ENCODE results near the gene PSMD9. TPM values are rescaled to one million over a fixed set of nuclear protein-coding genes. Genes with fewer than 3 reads are reported as not detected.

The PSMD9 gene
- total RNA-seq, 1 donor from 2014 or later: 38.8 TPM

DNA sequence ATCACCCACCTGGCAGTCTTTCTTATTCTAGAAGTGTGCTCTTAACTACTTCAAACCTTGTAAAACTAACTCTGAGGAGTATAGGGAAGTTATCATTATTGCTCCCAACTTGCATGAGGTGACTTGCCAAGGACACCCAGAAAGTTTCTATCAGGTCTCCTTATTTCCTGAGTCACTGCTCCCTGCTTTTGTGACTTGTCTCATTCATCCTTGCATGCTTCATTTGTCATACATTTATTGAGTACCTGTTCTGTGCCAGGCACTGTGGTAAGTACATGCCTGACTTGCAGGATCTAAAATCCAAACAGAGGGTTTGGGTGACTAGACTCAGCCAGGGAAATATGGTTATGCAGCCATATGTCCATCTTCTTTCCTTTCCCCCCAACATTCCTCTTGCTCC, 55.3 kb downstream of the PSMD9 start:
- Mint-ChIP-seq H3K36me3 (ENCODE audit: insufficient read depth) (peaks cover 16% of the 10 kb centered on the region), H3K27me3 (peaks cover 17% of the 10 kb centered on the region), H3K9me3 (ENCODE audit: low read depth) (peaks cover 8% of the 10 kb centered on the region), H3K27ac (no peak overlapping the region), H3K4me1 (ENCODE audit: low read depth) (no peaks in the 10 kb centered on the region), H3K4me3 (ENCODE audit: low read depth) (no peak overlapping the region)
- TF ChIP-seq, protein P1, sequence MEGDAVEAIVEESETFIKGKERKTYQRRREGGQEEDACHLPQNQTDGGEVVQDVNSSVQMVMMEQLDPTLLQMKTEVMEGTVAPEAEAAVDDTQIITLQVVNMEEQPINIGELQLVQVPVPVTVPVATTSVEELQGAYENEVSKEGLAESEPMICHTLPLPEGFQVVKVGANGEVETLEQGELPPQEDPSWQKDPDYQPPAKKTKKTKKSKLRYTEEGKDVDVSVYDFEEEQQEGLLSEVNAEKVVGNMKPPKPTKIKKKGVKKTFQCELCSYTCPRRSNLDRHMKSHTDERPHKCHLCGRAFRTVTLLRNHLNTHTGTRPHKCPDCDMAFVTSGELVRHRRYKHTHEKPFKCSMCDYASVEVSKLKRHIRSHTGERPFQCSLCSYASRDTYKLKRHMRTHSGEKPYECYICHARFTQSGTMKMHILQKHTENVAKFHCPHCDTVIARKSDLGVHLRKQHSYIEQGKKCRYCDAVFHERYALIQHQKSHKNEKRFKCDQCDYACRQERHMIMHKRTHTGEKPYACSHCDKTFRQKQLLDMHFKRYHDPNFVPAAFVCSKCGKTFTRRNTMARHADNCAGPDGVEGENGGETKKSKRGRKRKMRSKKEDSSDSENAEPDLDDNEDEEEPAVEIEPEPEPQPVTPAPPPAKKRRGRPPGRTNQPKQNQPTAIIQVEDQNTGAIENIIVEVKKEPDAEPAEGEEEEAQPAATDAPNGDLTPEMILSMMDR (IDR thresholded peaks at IDR 0.05; ENCODE audit: unreplicated experiment): no peak
- DNase-seq (ENCODE audit: low spot score, unreplicated experiment): no peak

DNA sequence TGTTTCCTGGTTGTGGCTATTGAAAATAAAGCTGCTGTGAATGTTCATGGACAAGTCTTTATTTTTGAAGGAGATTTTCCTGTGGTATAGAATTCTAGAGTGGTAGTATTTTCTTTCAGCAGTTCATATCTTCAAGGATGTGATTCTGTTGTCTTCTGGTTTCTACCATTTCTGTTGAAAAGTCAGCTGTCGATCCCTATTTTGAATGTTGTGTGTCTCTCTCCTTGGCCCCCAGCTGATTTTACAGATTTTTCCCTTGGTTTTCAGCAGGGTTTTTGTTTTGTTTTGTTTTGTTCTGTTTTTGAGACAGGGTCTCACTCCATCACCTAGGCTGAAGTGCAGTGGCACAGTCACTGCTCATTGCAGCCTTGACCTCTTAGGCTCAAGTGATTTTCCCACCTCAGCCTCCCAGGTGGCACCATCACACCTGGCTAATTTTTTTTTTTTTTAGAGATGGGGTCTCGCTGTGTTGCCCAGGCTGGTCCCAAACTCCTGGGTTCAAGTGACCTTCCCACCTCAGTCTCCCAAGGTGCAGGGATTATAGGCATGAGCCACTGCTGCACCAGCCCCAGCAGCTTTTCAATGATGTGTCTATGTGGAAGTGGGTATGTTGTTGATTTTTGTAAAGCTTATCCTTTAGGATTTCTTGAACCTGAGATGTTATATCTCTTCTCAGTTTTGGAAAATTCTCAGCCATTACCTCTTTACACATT, 57.9 kb downstream of the PSMD9 start:
- TF ChIP-seq, protein P1 (IDR thresholded peaks at IDR 0.05; ENCODE audit: unreplicated experiment): no peak
- Mint-ChIP-seq H3K27ac (no peak overlapping the region), H3K4me1 (ENCODE audit: low read depth) (no peaks in the 10 kb centered on the region), H3K4me3 (ENCODE audit: low read depth) (no peak overlapping the region), H3K27me3 (peaks cover 24% of the 10 kb centered on the region), H3K36me3 (ENCODE audit: insufficient read depth) (peaks cover 16% of the 10 kb centered on the region), H3K9me3 (ENCODE audit: low read depth) (peaks cover 8% of the 10 kb centered on the region)
- DNase-seq (ENCODE audit: low spot score, unreplicated experiment): no peak

- Mint-ChIP-seq H3K4me1 (ENCODE audit: low read depth) (peaks cover under 1% of the 10 kb centered on the region), H3K27me3 (peaks cover 24% of the 10 kb centered on the region), H3K27ac (no peak overlapping the region), H3K9me3 (ENCODE audit: low read depth) (peaks cover 9% of the 10 kb centered on the region), H3K36me3 (ENCODE audit: insufficient read depth) (peaks cover 15% of the 10 kb centered on the region), H3K4me3 (ENCODE audit: low read depth) (no peak overlapping the region)
- TF ChIP-seq, protein P1 (IDR thresholded peaks at IDR 0.05; ENCODE audit: unreplicated experiment): no peak
- DNase-seq (ENCODE audit: low spot score, unreplicated experiment): no peak
Measured at GRCh38 chr12:121947981-121948380, 59.4 kb downstream of the PSMD9 start.

- no peak overlapping the region for H3K4me3 Mint-ChIP-seq (ENCODE audit: low read depth)
- DNase-seq (ENCODE audit: low spot score, unreplicated experiment): no peak
- TF ChIP-seq, protein P1 (IDR thresholded peaks at IDR 0.05; ENCODE audit: unreplicated experiment): no peak
- H3K27me3 Mint-ChIP-seq: peaks cover 24% of the 10 kb centered on the region
- H3K36me3 Mint-ChIP-seq (ENCODE audit: insufficient read depth): peaks cover 15% of the 10 kb centered on the region
- H3K4me1 Mint-ChIP-seq (ENCODE audit: low read depth): peaks cover 11% of the 10 kb centered on the region
- peaks cover 11% of the 10 kb centered on the region for H3K9me3 Mint-ChIP-seq (ENCODE audit: low read depth)
- H3K27ac Mint-ChIP-seq: no peak overlapping the region
Measured at GRCh38 chr12:121949648-121950397, 61.2 kb downstream of the PSMD9 start.

DNA sequence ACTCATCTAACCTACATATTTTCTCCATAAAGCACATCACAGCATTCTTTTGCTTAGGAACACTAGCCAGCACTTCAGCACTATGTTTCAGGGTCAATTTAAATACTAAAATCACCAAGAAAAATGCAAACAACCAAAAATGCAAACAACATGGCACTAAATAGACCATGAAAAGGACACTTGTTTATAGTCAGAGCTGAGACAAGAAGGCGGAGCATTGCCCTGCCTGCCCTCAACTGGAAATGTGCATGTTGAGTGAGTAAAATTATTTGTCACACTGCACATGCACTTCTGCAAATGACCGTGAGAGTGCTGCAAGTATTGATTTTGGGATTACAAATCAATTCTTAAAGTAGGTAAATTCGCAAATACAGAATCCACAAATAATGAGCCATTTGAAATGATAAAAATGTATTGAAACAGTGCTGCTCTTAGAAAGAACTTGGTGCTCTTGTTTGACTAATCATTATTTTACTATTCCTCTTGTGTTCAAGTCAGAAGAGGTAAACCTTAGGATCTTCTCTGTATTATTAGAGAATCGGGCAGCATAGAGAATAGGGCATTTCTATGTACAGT, 64.6 kb downstream of the PSMD9 start:
- Mint-ChIP-seq H3K9me3 (ENCODE audit: low read depth) (peaks cover 2% of the 10 kb centered on the region), H3K27me3 (peaks cover 22% of the 10 kb centered on the region), H3K4me1 (ENCODE audit: low read depth) (peaks cover 11% of the 10 kb centered on the region), H3K36me3 (ENCODE audit: insufficient read depth) (peaks cover 3% of the 10 kb centered on the region), H3K27ac (peak overlapping the region; percentile 35), H3K4me3 (ENCODE audit: low read depth) (no peak overlapping the region)
- TF ChIP-seq, protein P1 (IDR thresholded peaks at IDR 0.05; ENCODE audit: unreplicated experiment): no peak
- no peak for DNase-seq (ENCODE audit: low spot score, unreplicated experiment)

Data from progenitor cell of endocrine pancreas (in vitro differentiated cells).